PC-3 (cell line): ENCODE results near the gene IL19.

Experiments used
- CTCF ChIP-seq: fragments of 300-600 bp; sonication (generic); conservative IDR thresholded peaks from 2 replicates; pipeline ENCODE4 v1.5.1; 2017; ENCODE audit warnings: antibody characterized with exemption, low read depth, mild to moderate bottlenecking, low read length
- EZH2 ChIP-seq: fragments of 300-600 bp; sonication (generic); IDR thresholded peaks from one replicate; pipeline ENCODE4 v1.6.1; 2017; ENCODE audit warnings: antibody characterized with exemption, mild to moderate bottlenecking, low read length; ENCODE audit not compliant: unreplicated experiment
- EZH2phosphoT487 ChIP-seq: fragments of 300-600 bp; sonication (generic); IDR thresholded peaks from 2 replicates; pipeline ENCODE4 v1.6.1; 2018; ENCODE audit warnings: mild to moderate bottlenecking, antibody characterized with exemption, low read length, borderline replicate concordance

- TF ChIP-seq CTCF: no peak
- TF ChIP-seq EZH2: no peak
- no peak for TF ChIP-seq EZH2phosphoT487
These were observed 79.8 kb downstream of the IL19 start for GRCh38 chr1:206850401-206850800.
